Skin epidermis (tissue), 12 donors: Measurements from ENCODE around the gene ZIM2.
A peak's percentile ranks its signal among the peaks of the same experiment; 100 is the strongest.

Experiments
- H3K27ac ChIP-seq, 21 experiments: fragments of 200-600 bp; sonication (generic) in 11 of 21; one replicate each; pipeline ENCODE4 v1.5.0; 2020; ENCODE audit warnings: mild to moderate bottlenecking in 3 of 21, inconsistent platforms in 2 of 21, moderate library complexity in 2 of 21
- H3K4me3 ChIP-seq, 7 experiments: fragments of 200-600 bp; sonication (generic) in 2 of 7; one replicate each; pipeline ENCODE4 v1.5.0; 2020; ENCODE audit warnings: inconsistent platforms in 2 of 7, mild to moderate bottlenecking in 2 of 7, moderate library complexity in 1 of 7

Gene ZIM2

GRCh38 chr19:56839652-56840450 is 675 bp downstream of the ZIM2 start:
- Histone ChIP-seq H3K27ac (peak overlapping the region in 1 of 21 experiments; percentile 19), H3K4me3 (peak overlapping the region in 5 of 7 experiments; percentile 14 to 36 (median 21))

DNA sequence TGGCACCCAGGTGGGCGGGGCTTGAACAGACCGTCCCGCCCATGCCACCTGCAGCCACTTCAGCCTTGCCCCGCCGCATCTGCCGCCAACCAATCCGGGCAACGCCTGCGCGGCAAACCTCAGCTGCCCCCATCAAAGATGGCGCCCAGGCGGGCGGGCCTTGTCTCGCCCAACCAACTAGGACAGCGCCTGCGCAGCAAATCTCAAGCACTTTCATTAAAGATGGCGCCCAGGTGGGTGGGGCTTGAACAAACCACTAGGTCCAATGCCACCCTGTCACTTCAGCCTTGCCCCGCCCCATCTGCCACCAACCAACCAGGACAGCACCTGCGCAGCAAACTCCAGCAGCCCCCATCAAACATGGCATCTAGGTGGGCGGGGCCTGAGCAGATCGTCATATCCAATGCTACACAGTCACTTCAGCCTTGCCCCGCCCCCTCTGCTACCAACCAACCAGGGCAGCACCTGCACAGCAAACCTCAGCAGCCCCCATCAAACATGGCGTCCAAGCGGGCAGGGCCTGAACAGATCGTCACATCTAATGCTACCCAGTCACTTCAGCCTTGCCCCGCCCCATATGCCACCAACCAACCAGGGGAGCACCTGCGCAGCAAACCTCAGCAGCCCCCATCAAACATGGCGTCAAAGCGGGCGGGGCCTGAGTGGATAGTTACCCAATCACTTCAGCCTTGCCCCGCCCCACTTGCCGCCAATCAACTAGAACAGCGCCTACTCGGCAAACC is 1.4 kb downstream of the ZIM2 start:
- H3K27ac ChIP-seq, result peak overlapping the region in 1 of 21 experiments; percentile 43
- peak overlapping the region in 5 of 7 experiments; percentile 19 to 36 (median 26) for H3K4me3 ChIP-seq

DNA sequence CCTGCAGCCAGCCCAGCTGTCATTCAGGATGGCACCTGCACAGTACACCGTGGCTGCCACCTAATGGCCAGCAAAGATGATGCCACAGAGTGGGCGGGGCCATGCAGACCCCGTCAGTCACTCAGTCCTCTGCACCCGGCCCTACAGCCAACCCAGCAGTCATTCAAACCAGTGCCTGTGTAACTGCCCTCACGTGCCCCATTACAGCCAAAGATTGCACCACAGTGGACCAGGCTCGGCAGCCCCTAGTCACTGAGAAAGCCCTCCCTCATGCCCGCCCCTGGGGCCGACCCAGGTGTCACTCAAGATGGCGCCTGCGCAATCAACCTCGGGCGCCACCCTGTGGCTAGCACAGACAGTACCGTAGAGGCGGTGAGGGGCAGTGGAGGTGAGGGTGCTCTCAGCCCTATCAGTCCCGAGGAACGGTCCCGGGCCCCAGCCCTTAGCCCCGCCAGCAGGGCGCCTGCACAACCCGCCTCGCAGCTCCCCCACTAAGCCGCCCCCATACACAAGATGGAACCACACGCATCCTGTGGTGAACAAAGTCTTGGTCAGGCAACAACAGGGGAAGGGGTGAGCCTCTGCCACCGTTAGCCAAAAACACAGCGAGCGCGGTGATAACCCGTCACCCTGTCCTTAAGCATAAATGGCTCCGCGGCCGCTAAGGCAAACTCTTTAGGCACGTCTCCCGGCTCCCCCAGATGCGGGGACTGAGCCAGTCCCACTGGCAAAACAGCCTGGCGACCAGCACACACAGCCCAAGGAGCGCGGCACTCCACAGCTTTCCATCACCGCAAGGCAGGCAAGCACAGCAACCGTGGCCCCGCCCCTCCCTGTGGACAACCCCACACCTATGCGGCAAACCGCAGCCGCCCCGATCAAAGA is 2.3 kb downstream of the ZIM2 start:
- peak overlapping the region; percentile 14 to 41 (median 24) for H3K4me3 ChIP-seq

GRCh38 chr19:56837492-56838023 is 3.0 kb downstream of the ZIM2 start:
- Histone ChIP-seq H3K27ac (peak overlapping the region in 2 of 21 experiments; percentile 17 to 43), H3K4me3 (peak overlapping the region in 4 of 7 experiments; percentile 24 to 41 (median 28))

More for the DNA sequence above, 2.3 kb downstream of the ZIM2 start:
- H3K27ac ChIP-seq, result peak overlapping the region in 12 of 21 experiments; percentile 9 to 69 (median 47)

GRCh38 chr19:56837004-56837403 is 3.5 kb downstream of the ZIM2 start:
- H3K4me3 ChIP-seq, result peak overlapping the region in 1 of 7 experiments; percentile 41

GRCh38 chr19:56836059-56836458 is 4.5 kb downstream of the ZIM2 start:
- no peak overlapping the region for H3K27ac ChIP-seq
- no peak overlapping the region for H3K4me3 ChIP-seq

More at GRCh38 chr19:56837004-56837403, 3.5 kb downstream of the ZIM2 start:
- H3K27ac ChIP-seq, result peak overlapping the region in 1 of 21 experiments; percentile 17

DNA sequence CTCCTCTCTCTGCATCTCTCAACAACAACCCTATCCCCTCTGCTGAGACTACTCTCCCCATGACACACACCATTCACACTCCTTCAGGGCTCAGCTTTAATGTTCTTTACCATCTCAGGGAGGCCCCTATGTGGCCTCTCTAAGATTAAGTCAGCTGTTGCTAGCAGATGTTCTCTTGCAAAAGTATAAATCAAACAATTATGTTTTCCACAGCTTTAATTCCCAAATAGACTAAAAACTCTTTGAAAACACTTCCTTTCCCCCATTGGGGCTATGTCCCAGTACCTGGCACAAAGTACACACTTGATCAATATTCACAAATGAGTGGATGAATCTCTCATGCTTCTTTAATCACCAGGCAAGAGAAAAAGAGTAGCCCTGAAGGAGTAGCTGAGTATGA is 5.1 kb downstream of the ZIM2 start:
- no peak overlapping the region for H3K27ac ChIP-seq
- H3K4me3 ChIP-seq, result no peak overlapping the region

GRCh38 chr19:56834564-56835375 is 5.8 kb downstream of the ZIM2 start:
- H3K27ac ChIP-seq, result no peak overlapping the region
- no peak overlapping the region for H3K4me3 ChIP-seq

- Histone ChIP-seq H3K4me3 (no peak overlapping the region), H3K27ac (no peak overlapping the region)
Observed at GRCh38 chr19:56832352-56832928, 8.1 kb downstream of the ZIM2 start.

DNA sequence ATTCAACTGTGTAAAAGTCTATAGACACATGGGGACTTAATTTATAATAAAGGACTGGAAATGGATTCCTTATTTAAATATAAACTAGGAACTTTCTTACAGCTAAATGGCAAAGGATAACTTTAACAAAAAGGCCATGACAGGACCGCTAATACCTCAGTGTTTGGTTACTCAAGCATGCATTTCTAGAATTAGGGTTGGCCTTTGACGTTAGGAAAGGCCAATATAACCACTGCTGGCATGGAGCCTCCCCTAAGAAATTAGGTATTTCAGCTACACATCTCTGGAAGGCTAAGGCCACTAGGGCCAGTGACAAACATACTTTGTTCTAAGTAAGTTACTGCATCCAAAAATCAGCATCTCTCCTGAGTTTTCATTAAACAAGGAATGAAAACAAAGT is 9.3 kb downstream of the ZIM2 start:
- no peak overlapping the region for H3K4me3 ChIP-seq
- H3K27ac ChIP-seq, result no peak overlapping the region

- H3K4me3 ChIP-seq, result no peak overlapping the region
- H3K27ac ChIP-seq, result no peak overlapping the region
Observed at GRCh38 chr19:56829596-56829995, 10.9 kb downstream of the ZIM2 start.

- no peak overlapping the region for H3K27ac ChIP-seq
- no peak overlapping the region for H3K4me3 ChIP-seq
Observed at GRCh38 chr19:56827708-56828107, 12.8 kb downstream of the ZIM2 start.

DNA sequence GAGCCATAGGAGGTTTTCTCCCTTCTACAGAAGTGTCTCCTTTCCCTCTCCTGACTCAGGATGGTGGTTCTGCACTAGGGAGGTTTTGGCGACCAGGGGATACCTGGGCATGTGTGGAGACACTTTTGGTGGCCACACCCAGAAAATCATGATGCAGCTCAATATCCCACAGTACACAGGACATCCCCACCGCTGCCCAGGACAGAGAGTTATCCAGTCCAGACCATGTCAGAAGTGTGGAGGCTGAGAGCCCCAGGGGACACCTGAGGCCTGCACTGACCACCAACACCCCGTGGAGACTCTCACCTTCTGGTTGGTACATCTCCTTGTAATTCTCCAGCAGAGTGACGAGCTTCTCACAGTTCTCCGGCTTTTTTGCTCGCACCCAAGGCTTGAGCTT is 16.6 kb downstream of the ZIM2 start:
- no peak overlapping the region for H3K27ac ChIP-seq
- no peak overlapping the region for H3K4me3 ChIP-seq

GRCh38 chr19:56823417-56823816 is 17.1 kb downstream of the ZIM2 start:
- no peak overlapping the region for H3K4me3 ChIP-seq

DNA sequence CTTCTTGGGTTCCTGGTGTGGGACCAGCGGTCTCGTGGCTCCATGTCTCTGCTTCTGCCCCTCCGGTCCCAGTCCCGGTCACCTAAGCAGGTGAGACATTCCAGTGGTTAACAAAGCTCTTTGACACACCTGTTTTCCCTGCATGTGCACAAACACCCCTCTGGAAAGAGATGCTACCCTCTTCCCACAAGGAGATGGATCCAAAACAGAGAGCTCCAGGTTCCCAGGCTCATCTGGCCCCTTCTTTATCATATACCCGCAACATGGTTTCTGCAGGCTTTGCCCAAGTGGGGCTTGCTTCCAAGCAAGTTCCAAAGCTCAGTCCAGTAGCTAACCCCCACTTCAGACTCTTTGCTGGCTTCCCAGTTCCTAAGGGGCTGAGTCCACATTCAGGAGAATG is 17.8 kb downstream of the ZIM2 start:
- H3K27ac ChIP-seq, result no peak overlapping the region
- no peak overlapping the region for H3K4me3 ChIP-seq

More at GRCh38 chr19:56823417-56823816, 17.1 kb downstream of the ZIM2 start:
- no peak overlapping the region for H3K27ac ChIP-seq

- Histone ChIP-seq H3K27ac (no peak overlapping the region), H3K4me3 (no peak overlapping the region)
Observed at GRCh38 chr19:56821675-56822074, 18.9 kb downstream of the ZIM2 start.

DNA sequence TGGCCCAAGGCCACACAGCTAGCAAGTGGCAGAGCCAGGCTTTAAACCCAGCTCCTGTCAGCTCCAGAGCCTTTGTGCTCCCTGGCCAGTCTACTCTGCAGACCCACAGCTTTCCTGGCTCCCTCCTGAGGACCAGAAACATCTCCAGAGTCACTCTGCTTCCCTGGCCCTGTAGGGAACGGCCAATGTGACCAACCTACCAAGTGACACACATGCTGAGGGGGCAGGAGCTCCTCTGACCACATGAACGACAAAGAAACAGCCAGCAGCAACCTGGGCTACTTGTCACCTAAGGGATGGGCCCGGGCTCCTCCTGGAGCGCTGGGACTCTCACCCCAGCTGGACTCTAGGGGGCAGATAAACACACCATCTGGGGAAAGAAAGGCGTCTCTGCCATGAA is 19.3 kb downstream of the ZIM2 start:
- H3K27ac ChIP-seq, result no peak overlapping the region

GRCh38 chr19:56819166-56819565 is 21.4 kb downstream of the ZIM2 start:
- Histone ChIP-seq H3K27ac (no peak overlapping the region), H3K4me3 (no peak overlapping the region)

More for the DNA sequence above, 19.3 kb downstream of the ZIM2 start:
- H3K4me3 ChIP-seq, result no peak overlapping the region
